Measurements from ENCODE around the gene NIPBL.

The NIPBL gene

GRCh38 chr5:37047947-37048346 is 171.4 kb downstream of the NIPBL start:
- Histone ChIP-seq H3K4me3 (ENCODE audit: low read depth, low read length) (no peak overlapping the region), H3K27me3 (no peaks in the 10 kb centered on the region), H3K36me3 (peaks cover 55% of the 10 kb centered on the region), H3K4me1 (no peaks in the 10 kb centered on the region), H3K9me3 (no peaks in the 10 kb centered on the region)
- no peak for DNase-seq
- TF ChIP-seq, protein P1, sequence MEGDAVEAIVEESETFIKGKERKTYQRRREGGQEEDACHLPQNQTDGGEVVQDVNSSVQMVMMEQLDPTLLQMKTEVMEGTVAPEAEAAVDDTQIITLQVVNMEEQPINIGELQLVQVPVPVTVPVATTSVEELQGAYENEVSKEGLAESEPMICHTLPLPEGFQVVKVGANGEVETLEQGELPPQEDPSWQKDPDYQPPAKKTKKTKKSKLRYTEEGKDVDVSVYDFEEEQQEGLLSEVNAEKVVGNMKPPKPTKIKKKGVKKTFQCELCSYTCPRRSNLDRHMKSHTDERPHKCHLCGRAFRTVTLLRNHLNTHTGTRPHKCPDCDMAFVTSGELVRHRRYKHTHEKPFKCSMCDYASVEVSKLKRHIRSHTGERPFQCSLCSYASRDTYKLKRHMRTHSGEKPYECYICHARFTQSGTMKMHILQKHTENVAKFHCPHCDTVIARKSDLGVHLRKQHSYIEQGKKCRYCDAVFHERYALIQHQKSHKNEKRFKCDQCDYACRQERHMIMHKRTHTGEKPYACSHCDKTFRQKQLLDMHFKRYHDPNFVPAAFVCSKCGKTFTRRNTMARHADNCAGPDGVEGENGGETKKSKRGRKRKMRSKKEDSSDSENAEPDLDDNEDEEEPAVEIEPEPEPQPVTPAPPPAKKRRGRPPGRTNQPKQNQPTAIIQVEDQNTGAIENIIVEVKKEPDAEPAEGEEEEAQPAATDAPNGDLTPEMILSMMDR (IDR thresholded peaks at IDR 0.05; ENCODE audit: low read depth, low read length) = no peak

- H3K36me3 ChIP-seq = peaks cover 52% of the 10 kb centered on the region
These were observed 177.8 kb downstream of the NIPBL start for GRCh38 chr5:37054391-37054790.

DNA sequence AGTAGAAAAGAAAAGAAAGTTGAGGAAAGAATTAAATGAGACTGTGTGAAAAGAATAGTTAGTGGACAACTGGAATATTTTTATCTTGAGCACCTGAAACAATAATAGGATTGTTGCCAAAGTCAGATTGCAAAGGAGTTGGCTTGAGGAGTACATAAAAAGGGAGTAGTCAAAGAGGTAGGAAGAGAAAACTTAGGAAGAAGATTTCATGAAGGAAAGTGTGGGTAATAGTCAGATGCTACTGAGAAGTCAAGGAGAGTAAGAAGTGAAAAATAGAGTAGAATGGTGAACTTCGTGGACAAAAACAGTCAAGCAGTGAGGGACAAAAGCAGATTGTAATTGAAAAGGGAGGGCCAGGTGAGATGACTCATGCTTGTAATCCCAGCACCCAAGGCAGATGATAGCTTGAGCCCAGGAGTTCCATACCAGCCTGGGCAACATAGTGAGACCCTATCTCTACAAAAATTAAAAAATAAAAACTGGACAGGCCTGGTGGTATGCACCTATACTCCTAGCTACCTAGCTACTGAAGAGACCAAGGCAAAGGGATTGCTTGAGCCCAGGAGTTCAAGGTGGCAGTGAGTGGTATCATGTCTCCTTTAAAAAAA is 178.9 kb downstream of the NIPBL start:
- Histone ChIP-seq H3K27me3 (no peaks in the 10 kb centered on the region), H3K9me3 (no peaks in the 10 kb centered on the region), H3K36me3 (peaks cover 54% of the 10 kb centered on the region), H3K4me1 (no peaks in the 10 kb centered on the region), H3K4me3 (ENCODE audit: low read depth, low read length) (no peak overlapping the region)
- DNase-seq = no peak
- TF ChIP-seq, protein P1 (IDR thresholded peaks at IDR 0.05; ENCODE audit: low read depth, low read length) = no peak

More at GRCh38 chr5:37054391-37054790, 177.8 kb downstream of the NIPBL start:
- TF ChIP-seq, protein P1 (IDR thresholded peaks at IDR 0.05; ENCODE audit: low read depth, low read length) = no peak
- Histone ChIP-seq H3K4me3 (ENCODE audit: low read depth, low read length) (no peak overlapping the region), H3K9me3 (no peaks in the 10 kb centered on the region), H3K27me3 (no peaks in the 10 kb centered on the region), H3K4me1 (no peaks in the 10 kb centered on the region)
- DNase-seq = peak; percentile 22

DNA sequence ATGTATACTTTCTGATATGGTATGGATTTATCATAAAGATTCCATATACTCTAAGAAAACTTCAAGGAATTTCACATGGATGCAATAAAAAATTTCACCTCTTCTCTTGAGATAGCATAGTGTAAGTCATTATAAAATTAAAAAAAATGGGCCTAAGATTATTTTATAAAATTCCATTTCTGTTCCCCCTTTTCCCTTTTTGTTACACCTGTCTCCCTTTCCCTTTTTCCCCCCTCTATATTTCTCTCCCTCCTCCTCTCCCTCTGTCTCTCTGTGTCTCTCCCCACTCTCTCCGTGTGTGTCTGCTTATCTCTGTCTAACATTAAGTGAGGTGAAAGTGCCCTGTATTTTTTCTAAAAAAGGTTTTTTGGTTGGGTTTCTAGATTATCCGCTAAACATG is 180.2 kb downstream of the NIPBL start:
- DNase-seq = no peak
- Histone ChIP-seq H3K27me3 (no peaks in the 10 kb centered on the region), H3K36me3 (peaks cover 51% of the 10 kb centered on the region), H3K9me3 (no peaks in the 10 kb centered on the region), H3K4me1 (no peaks in the 10 kb centered on the region), H3K4me3 (ENCODE audit: low read depth, low read length) (no peak overlapping the region)
- TF ChIP-seq, protein P1 (IDR thresholded peaks at IDR 0.05; ENCODE audit: low read depth, low read length) = no peak

DNA sequence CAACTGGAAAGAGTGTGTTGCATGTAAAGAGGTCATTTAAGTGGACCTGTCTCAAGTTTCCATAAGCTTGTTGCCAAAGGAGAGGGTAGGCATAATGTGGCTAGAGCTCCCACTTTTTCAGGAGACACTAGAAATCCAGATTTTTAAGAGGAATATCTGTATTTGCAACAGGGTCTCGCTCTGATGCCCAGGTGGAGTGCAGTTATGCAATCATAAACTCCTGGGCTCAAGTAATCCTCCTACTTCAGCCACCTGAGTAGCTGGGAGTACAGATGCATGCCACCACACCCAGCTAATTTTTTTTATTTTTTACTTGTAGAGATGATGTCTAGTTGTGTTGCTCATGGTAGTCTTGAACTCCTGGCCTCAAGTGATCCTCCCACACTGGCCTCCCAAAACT is 183.5 kb downstream of the NIPBL start:
- TF ChIP-seq, protein P1 (IDR thresholded peaks at IDR 0.05; ENCODE audit: low read depth, low read length) = no peak
- Histone ChIP-seq H3K4me1 (no peaks in the 10 kb centered on the region), H3K9me3 (no peaks in the 10 kb centered on the region), H3K27me3 (no peaks in the 10 kb centered on the region), H3K36me3 (peaks cover 41% of the 10 kb centered on the region), H3K4me3 (ENCODE audit: low read depth, low read length) (no peak overlapping the region)
- no peak for DNase-seq

- no peak overlapping the region for H3K4me3 ChIP-seq (ENCODE audit: low read depth, low read length)
- TF ChIP-seq, protein P1 (IDR thresholded peaks at IDR 0.05; ENCODE audit: low read depth, low read length) = no peak
- no peak for DNase-seq
- no peaks in the 10 kb centered on the region for H3K4me1 ChIP-seq
- H3K9me3 ChIP-seq = no peaks in the 10 kb centered on the region
- peaks cover 28% of the 10 kb centered on the region for H3K36me3 ChIP-seq
- no peaks in the 10 kb centered on the region for H3K27me3 ChIP-seq
These were observed 187.2 kb downstream of the NIPBL start for GRCh38 chr5:37063739-37064138.

Data from BE2C (cell line).